ENCODE data around the gene HOMER2.

DNA sequence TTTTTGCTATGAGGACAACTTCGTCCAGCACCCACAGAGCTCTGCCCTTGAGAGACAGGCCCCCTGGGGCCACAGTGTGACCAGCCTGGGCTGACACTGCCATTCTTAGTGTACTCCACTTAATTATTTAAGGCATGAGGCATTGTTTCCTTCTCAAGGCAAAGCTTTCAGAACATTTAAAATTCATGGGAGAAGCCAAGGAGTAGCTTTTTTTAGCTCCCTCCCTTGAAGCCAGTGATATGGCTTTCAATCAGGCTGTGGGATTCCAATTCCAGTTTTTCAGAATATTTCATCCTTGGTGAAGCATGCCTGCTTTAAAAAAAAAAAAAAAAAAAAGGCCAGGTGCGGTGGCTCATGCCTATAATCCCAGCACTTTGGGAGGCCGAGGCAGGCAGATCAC is 21.3 kb downstream of the HOMER2 start:
- TF ChIP-seq, protein P1, sequence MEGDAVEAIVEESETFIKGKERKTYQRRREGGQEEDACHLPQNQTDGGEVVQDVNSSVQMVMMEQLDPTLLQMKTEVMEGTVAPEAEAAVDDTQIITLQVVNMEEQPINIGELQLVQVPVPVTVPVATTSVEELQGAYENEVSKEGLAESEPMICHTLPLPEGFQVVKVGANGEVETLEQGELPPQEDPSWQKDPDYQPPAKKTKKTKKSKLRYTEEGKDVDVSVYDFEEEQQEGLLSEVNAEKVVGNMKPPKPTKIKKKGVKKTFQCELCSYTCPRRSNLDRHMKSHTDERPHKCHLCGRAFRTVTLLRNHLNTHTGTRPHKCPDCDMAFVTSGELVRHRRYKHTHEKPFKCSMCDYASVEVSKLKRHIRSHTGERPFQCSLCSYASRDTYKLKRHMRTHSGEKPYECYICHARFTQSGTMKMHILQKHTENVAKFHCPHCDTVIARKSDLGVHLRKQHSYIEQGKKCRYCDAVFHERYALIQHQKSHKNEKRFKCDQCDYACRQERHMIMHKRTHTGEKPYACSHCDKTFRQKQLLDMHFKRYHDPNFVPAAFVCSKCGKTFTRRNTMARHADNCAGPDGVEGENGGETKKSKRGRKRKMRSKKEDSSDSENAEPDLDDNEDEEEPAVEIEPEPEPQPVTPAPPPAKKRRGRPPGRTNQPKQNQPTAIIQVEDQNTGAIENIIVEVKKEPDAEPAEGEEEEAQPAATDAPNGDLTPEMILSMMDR (conservative IDR thresholded peaks at IDR 0.05): no peak
- no peak for TF ChIP-seq ZFX (IDR thresholded peaks at IDR 0.05)

Data from C4-2B (cell line).